ENCODE results near the gene CBX8.
A peak's percentile ranks its signal among the peaks of the same experiment; 100 is the strongest.

DNA sequence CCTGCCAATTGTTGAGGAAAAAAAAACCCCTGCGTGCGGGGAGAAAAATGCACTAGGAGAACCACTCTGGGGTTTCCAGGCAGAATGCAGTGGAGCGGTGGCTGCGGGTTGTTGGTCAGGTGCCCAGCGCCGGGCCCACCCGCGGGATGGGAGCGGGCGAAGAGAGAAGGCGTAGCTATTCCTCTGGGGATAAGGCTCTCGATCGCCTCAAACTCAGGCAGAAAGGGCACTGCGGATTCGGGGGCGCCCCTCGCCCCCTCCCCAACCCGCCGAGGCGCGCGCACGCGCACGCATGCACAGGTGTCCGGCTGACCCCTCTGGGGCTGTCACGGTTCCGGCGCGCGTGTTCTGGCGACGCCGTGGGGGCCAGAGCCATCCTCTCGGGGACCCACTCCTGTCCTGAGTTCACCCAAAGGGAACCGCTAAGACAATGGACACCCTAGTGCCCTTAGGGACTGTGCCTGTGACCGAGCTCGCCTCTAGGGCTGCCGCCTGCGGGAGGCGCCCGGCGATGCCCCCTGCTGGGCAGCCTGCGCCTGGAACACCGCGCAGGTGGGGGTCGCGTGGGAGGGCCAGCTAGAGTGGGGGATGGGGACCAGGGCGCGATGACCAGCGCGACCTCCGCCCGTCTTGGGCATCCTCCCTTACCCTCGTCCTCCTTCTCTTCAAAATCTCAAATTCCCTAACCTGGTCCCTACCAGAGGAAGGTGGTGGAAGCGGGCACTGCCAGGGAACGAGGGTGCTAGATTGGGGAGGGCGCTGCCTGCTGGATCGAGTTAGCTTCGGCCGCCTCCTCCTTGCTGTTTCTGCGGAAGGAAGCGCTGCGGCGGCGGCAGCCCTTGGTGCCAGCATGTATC is 14.4 kb upstream of the CBX8 start:
- TF ChIP-seq POLR2A (IDR thresholded peaks at IDR 0.05): no peak
- TF ChIP-seq POLR2AphosphoS5 (IDR thresholded peaks at IDR 0.05): peak in 2 of 3 donors; percentile 10 to 35

Measured in spleen (tissue), 3 donors.